Uterus (tissue), 4 donors: ENCODE measurements around the gene AFMID. TPM values are rescaled to one million over a fixed set of nuclear protein-coding genes. Genes with fewer than 3 reads are reported as not detected.

Source experiments
- DNase-seq, 2 donors: peaks; one replicate each; pipeline ENCODE4 v3.0.0-alpha.2; 2019 to 2020
- H3K27ac ChIP-seq, 2 donors: fragments of 200-600 bp; sonication (generic); 1 replicate in 1 of 2; 2 replicates in 1 of 2; pipeline ENCODE4 v1.5.1; 2016 to 2018
- H3K27me3 ChIP-seq, 2 donors: fragments of 200-600 bp; sonication (generic); one replicate each; pipeline ENCODE4 v1.5.1; 2018 to 2019; ENCODE audit warnings: control low read depth in 1 of 2
- H3K36me3 ChIP-seq, 2 donors: fragments of 200-600 bp; sonication (generic); one replicate each; pipeline ENCODE4 v1.5.1; 2019; ENCODE audit warnings: control low read depth in 1 of 2
- H3K4me1 ChIP-seq, 2 donors: fragments of 200-600 bp; sonication (generic); one replicate each; pipeline ENCODE4 v1.5.1; 2018 to 2019; ENCODE audit warnings: control low read depth in 1 of 2
- H3K4me3 ChIP-seq, 2 donors: fragments of 200-600 bp; sonication (generic); 1 replicate in 1 of 2; 2 replicates in 1 of 2; pipeline ENCODE4 v1.5.1; 2018 to 2019; ENCODE audit warnings: mild to moderate bottlenecking in 1 of 2
- H3K9me3 ChIP-seq, 2 donors: fragments of 200-600 bp; sonication (generic); one replicate each; pipeline ENCODE4 v1.5.1; 2019; ENCODE audit warnings: control low read depth in 1 of 2
- POLR2A ChIP-seq, 2 donors: fragments of 450-650 bp; IDR thresholded peaks; one replicate each; pipeline ENCODE4 v1.6.1; 2016; ENCODE audit warnings: antibody characterized with exemption in 2 of 2, mild to moderate bottlenecking in 1 of 2, moderate library complexity in 1 of 2
- intact Hi-C: fragments of 100-400 bp; cut with DNase I; formaldehyde crosslinking; loops from one replicate; pipeline ENCODE4 v1.15.1; 2023; ENCODE audit warnings: low total_unique reads
- total RNA-seq, 4 donors: library from RNA; depleted of rRNA in 3 of 4; stranded (reverse); fragments of >200 nt in 3 of 4; gene quantifications; one replicate each; pipeline versions ENCODE4 v1.1.0 to v1.2.4, GENCODE V29; 2014 to 2023
- TF ChIP-seq, protein P1 (sequence below), 4 experiments: fragments of 200-600 bp in 2 of 4; fragments of 450-650 bp in 2 of 4; sonication (generic) in 2 of 4; IDR thresholded peaks; one replicate each; pipeline ENCODE4 v1.5.1; 2016 to 2019; ENCODE audit warnings: antibody characterized with exemption in 4 of 4, mild to moderate bottlenecking in 2 of 4, moderate library complexity in 1 of 4
- donor health status: DM: yes; HTN: yes; CAD: no.

Gene AFMID
- total RNA-seq, 4 donors from 2014 or later, result 21.2 to 38.4 (median 23.7) TPM

DNA sequence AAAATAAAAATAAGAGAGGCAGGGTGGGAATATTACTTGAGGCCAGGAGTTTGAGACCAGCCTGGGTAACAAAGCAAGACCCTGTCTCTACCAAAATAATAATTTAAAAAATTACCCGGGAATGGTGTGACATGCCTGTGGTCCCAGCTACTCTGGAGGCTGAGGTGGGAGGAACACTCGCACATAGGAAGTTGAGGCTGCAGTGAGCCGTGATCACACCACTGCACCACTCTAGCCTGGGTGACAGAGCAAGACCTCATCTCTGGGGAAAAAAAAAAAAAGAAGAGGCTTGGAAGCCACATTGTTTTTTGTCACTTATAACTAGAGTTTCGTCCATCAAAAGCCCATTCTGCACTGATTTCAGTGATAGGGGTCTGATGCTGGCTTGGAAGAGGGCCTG lies 41.0 kb downstream of the AFMID start:
- no peak overlapping the region for H3K27ac ChIP-seq
- H3K9me3 ChIP-seq, result no peaks in the 10 kb centered on the region
- H3K27me3 ChIP-seq, result peaks cover 0 to 7% of the 10 kb centered on the region in 2 donors
- H3K4me3 ChIP-seq, result no peak overlapping the region
- no peaks in the 10 kb centered on the region for H3K36me3 ChIP-seq
- intact Hi-C loops, result no loop called here
- H3K4me1 ChIP-seq, result no peaks in the 10 kb centered on the region
- DNase-seq, result no peak
- TF ChIP-seq POLR2A (IDR thresholded peaks at IDR 0.05), result no peak
- TF ChIP-seq, protein P1, sequence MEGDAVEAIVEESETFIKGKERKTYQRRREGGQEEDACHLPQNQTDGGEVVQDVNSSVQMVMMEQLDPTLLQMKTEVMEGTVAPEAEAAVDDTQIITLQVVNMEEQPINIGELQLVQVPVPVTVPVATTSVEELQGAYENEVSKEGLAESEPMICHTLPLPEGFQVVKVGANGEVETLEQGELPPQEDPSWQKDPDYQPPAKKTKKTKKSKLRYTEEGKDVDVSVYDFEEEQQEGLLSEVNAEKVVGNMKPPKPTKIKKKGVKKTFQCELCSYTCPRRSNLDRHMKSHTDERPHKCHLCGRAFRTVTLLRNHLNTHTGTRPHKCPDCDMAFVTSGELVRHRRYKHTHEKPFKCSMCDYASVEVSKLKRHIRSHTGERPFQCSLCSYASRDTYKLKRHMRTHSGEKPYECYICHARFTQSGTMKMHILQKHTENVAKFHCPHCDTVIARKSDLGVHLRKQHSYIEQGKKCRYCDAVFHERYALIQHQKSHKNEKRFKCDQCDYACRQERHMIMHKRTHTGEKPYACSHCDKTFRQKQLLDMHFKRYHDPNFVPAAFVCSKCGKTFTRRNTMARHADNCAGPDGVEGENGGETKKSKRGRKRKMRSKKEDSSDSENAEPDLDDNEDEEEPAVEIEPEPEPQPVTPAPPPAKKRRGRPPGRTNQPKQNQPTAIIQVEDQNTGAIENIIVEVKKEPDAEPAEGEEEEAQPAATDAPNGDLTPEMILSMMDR (IDR thresholded peaks at IDR 0.05), result no peak

DNA sequence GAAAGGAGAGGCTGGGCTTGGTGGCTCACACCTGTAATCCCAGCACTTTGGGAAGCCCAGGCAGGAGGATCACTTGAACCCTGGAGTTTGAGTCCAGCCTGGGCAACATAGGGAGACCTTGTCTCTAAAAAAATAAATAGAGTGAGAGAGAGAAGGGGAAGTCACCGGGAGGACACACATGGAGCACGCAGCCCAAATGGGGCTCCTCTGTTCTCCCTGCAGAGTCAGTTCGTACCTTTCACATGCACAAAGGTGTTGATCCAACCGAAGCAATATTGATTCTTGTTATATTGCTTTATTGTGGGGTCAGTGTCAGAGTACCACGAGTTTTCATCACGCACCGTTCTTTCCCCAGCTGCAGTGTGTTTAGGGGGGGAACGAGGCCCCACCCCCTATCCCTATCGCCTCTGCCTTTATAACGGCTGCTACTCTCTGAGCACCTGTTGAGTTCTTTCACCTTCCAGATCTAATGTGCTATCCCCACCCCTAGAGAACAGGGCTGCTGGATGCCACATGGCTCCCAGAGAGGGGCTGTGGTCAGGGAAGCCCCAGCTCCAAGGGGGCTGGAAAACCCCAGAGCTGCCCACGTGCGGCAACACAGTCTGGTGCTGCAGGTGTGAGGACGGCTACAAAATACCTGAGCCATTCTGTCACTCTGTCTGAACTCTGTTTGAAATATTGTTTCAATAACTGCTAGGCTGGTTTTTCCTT lies 43.2 kb downstream of the AFMID start:
- Histone ChIP-seq H3K27ac (no peak overlapping the region), H3K9me3 (no peaks in the 10 kb centered on the region), H3K4me3 (no peak overlapping the region), H3K36me3 (no peaks in the 10 kb centered on the region), H3K27me3 (peaks cover 0 to 7% of the 10 kb centered on the region in 2 donors), H3K4me1 (no peaks in the 10 kb centered on the region)
- intact Hi-C loops, result no loop called here
- DNase-seq, result no peak
- no peak for TF ChIP-seq POLR2A (IDR thresholded peaks at IDR 0.05)

DNA sequence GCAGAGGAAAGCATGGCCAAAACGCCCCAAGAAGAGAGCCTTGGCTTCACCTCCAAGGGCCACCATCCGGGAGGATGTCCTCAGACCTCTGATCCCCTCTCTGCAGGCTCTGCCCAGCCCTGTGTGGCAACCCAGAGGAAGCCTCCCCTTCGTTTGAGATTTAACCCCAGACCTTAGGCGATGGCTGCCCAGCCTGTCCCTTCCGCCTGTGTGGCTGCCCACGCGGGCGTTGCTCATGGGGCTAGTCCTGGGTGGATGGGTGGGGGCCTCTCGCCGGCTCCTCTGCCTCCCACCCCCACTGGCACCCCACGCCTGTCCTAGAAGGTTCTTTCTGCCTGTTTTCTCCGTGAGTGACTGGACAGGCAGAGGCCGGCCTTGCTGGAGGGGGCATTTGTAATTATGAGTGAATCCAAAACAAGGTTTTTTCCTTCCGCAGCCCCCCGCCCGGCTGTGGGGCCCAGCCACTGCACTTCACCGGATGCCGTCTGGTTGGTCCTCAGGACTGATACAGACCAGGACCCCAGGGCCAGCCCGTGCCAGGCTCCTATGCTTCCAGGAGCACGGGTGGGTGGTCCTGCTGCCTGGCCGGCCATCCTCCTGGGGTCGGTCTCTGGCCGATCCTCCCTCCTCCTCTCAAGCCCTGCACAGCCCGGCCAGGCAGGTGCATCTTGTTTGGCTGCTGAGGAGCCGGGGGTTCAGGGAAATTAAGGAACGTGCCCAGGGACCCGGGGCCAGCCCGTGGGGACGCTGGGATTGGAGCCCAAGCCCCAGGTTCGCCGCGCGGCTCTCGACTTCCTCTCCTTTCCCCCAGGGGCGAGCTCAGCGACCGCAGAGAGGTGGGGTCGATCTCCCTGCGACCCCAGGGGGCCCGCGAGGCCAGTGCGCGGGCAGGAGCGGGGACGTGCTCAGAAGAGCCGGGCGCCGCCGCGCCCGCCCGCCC lies 44.1 kb downstream of the AFMID start, which contains the start of gene TMEM235:
TMEM235 (plus strand) TSS at position 636 of the 940 bp plus-strand sequence. CDS start 393 bp downstream, outside the sequence.
- no peaks in the 10 kb centered on the region for H3K36me3 ChIP-seq
- intact Hi-C loops, result no loop called here
- H3K27me3 ChIP-seq, result peaks cover 0 to 7% of the 10 kb centered on the region in 2 donors
- H3K9me3 ChIP-seq, result no peaks in the 10 kb centered on the region
- H3K27ac ChIP-seq, result no peak within 1 kb of the TSS
- H3K4me3 ChIP-seq, result no peak within 1 kb of the TSS
- no peak for DNase-seq
- H3K4me1 ChIP-seq, result no peaks in the 10 kb centered on the region
- TF ChIP-seq POLR2A (IDR thresholded peaks at IDR 0.05), result no peak
- TF ChIP-seq, protein P1 (IDR thresholded peaks at IDR 0.05), result no peak

- Histone ChIP-seq H3K27me3 (peaks cover 0 to 7% of the 10 kb centered on the region in 2 donors), H3K4me3 (no peak overlapping the region), H3K9me3 (no peaks in the 10 kb centered on the region), H3K36me3 (no peaks in the 10 kb centered on the region), H3K4me1 (no peaks in the 10 kb centered on the region), H3K27ac (no peak overlapping the region)
- intact Hi-C loops, result no loop called here
- TF ChIP-seq POLR2A (IDR thresholded peaks at IDR 0.05), result no peak
- TF ChIP-seq, protein P1 (IDR thresholded peaks at IDR 0.05), result no peak
- DNase-seq, result no peak
These were observed 45.1 kb downstream of the AFMID start for GRCh38 chr17:78231991-78232858.

DNA sequence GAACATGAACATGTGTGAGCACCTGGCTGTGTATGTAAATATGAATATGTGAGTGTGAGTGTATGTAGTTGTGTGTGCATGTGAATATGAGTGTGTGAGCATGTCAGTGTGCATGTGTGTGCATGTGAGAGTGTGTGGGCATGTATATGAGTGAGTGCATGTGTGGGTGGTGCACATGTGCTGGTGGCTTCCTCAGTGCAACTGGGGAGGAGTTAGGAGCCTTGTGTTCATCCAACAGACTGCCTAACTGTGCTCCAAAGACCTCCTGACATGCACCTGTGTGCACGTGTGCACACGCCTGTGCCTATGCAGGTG lies 45.7 kb downstream of the AFMID start:
- H3K9me3 ChIP-seq, result no peaks in the 10 kb centered on the region
- TF ChIP-seq POLR2A (IDR thresholded peaks at IDR 0.05), result no peak
- TF ChIP-seq, protein P1 (IDR thresholded peaks at IDR 0.05), result no peak
- no peak for DNase-seq
- no peak overlapping the region for H3K4me3 ChIP-seq
- H3K27ac ChIP-seq, result no peak overlapping the region
- no peaks in the 10 kb centered on the region for H3K4me1 ChIP-seq
- no peaks in the 10 kb centered on the region for H3K36me3 ChIP-seq
- H3K27me3 ChIP-seq, result peaks cover 0 to 7% of the 10 kb centered on the region in 2 donors
- intact Hi-C loops, result no loop called here
